ENCODE results near the gene ADARB2. TPM values are rescaled to one million over a fixed set of nuclear protein-coding genes. Genes with fewer than 3 reads are reported as not detected.

Gene ADARB2
- total and polyA plus RNA-seq, 4 donors = 0.55 to 0.70 (median 0.59) TPM; not detected in 1

DNA sequence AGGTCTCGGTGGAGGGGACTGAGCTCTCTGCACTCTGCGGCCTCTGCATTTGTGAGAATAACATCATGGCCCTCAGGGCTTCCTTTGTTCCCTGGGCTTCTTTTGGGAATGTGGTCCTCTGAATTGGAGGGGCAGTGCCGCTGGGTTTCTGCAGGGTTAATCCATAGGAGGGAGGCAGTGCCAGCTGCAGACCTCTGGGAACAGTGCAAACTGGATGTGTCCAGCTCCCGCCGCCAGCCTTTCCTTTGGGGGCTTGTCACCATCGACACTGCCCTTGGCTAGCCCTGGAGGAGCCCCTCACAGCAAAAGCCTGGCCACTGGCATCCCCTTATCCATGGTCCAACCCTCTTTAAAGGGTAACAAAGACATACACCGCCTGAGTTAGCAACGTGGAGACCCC lies 507.2 kb downstream of the ADARB2 start:
- Histone ChIP-seq H3K27ac (ENCODE audit: low read depth in 1 of 2, low read length in 2 of 2) (no peak overlapping the region), H3K9ac (ENCODE audit: low read depth in 1 of 2, low read length in 2 of 2) (no peak overlapping the region), H3K4me3 (ENCODE audit: low read depth in 1 of 3, low read length in 3 of 3) (no peak overlapping the region), H3K27me3 (ENCODE audit: control insufficient read depth in 4 of 4, insufficient read depth in 4 of 4, low read length in 3 of 4) (no peaks in the 10 kb centered on the region), H3K36me3 (ENCODE audit: control insufficient read depth in 4 of 4, insufficient read depth in 3 of 4, low read depth in 1 of 4, low read length in 3 of 4) (peaks cover 0 to 3% (median 0%) of the 10 kb centered on the region in 4 donors), H3K4me1 (ENCODE audit: control insufficient read depth in 4 of 4, insufficient read depth in 4 of 4, low read length in 3 of 4) (no peaks in the 10 kb centered on the region), H3K9me3 (ENCODE audit: control insufficient read depth in 4 of 4, low read length in 3 of 4) (peaks cover 0 to 1% (median 0%) of the 10 kb centered on the region in 4 donors)
- TF ChIP-seq, protein P1, sequence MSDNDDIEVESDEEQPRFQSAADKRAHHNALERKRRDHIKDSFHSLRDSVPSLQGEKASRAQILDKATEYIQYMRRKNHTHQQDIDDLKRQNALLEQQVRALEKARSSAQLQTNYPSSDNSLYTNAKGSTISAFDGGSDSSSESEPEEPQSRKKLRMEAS (IDR thresholded peaks at IDR 0.05) = no peak
- TF ChIP-seq JUND (IDR thresholded peaks at IDR 0.05) (no peak), HNF4G (IDR thresholded peaks at IDR 0.05) (no peak), HNF4A (conservative IDR thresholded peaks at IDR 0.05) (no peak), YY1 (IDR thresholded peaks at IDR 0.05) (no peak)
- TF ChIP-seq, protein P2, sequence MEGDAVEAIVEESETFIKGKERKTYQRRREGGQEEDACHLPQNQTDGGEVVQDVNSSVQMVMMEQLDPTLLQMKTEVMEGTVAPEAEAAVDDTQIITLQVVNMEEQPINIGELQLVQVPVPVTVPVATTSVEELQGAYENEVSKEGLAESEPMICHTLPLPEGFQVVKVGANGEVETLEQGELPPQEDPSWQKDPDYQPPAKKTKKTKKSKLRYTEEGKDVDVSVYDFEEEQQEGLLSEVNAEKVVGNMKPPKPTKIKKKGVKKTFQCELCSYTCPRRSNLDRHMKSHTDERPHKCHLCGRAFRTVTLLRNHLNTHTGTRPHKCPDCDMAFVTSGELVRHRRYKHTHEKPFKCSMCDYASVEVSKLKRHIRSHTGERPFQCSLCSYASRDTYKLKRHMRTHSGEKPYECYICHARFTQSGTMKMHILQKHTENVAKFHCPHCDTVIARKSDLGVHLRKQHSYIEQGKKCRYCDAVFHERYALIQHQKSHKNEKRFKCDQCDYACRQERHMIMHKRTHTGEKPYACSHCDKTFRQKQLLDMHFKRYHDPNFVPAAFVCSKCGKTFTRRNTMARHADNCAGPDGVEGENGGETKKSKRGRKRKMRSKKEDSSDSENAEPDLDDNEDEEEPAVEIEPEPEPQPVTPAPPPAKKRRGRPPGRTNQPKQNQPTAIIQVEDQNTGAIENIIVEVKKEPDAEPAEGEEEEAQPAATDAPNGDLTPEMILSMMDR (IDR thresholded peaks at IDR 0.05; ENCODE audit: low read depth, low read length, missing input control) = no peak
- TF ChIP-seq, protein P3, sequence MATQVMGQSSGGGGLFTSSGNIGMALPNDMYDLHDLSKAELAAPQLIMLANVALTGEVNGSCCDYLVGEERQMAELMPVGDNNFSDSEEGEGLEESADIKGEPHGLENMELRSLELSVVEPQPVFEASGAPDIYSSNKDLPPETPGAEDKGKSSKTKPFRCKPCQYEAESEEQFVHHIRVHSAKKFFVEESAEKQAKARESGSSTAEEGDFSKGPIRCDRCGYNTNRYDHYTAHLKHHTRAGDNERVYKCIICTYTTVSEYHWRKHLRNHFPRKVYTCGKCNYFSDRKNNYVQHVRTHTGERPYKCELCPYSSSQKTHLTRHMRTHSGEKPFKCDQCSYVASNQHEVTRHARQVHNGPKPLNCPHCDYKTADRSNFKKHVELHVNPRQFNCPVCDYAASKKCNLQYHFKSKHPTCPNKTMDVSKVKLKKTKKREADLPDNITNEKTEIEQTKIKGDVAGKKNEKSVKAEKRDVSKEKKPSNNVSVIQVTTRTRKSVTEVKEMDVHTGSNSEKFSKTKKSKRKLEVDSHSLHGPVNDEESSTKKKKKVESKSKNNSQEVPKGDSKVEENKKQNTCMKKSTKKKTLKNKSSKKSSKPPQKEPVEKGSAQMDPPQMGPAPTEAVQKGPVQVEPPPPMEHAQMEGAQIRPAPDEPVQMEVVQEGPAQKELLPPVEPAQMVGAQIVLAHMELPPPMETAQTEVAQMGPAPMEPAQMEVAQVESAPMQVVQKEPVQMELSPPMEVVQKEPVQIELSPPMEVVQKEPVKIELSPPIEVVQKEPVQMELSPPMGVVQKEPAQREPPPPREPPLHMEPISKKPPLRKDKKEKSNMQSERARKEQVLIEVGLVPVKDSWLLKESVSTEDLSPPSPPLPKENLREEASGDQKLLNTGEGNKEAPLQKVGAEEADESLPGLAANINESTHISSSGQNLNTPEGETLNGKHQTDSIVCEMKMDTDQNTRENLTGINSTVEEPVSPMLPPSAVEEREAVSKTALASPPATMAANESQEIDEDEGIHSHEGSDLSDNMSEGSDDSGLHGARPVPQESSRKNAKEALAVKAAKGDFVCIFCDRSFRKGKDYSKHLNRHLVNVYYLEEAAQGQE (IDR thresholded peaks at IDR 0.05) = no peak
- no peak for DNase-seq (ENCODE audit: low spot score)
- 81% methylated on average over 8 of the region's 8 CpGs for WGBS

DNA sequence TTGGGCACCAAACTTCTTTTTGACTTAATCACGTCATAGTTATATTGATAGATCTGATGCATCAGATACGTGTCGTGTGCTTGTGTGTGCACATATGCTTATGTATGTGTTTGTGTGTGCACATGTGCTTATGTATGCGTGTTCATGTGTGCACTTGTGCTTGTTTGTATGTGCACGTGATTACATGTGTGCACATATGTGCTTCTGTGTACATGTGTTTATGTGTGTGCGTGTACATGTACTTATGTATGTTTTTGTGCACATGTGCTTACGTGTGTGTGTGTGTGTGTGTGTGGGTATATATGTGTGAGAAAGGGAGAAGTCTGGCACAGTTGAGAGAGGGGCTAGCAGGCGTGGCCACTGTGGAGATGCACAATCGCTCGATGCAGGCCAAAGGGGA lies 507.8 kb downstream of the ADARB2 start:
- TF ChIP-seq FOXA1 (IDR thresholded peaks at IDR 0.05) = no peak
- no peak for TF ChIP-seq EGR1 (IDR thresholded peaks at IDR 0.05; ENCODE audit: low read depth in 2 of 2)
- no peak for TF ChIP-seq JUND (IDR thresholded peaks at IDR 0.05)
- TF ChIP-seq RAD21 (IDR thresholded peaks at IDR 0.05) = no peak
- TF ChIP-seq, protein P4, sequence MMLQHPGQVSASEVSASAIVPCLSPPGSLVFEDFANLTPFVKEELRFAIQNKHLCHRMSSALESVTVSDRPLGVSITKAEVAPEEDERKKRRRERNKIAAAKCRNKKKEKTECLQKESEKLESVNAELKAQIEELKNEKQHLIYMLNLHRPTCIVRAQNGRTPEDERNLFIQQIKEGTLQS (IDR thresholded peaks at IDR 0.05) = no peak
- no peak for TF ChIP-seq YY1 (IDR thresholded peaks at IDR 0.05)
- no peak for TF ChIP-seq SP1 (IDR thresholded peaks at IDR 0.05)
- WGBS = 88% methylated on average over 10 of the region's 10 CpGs

DNA sequence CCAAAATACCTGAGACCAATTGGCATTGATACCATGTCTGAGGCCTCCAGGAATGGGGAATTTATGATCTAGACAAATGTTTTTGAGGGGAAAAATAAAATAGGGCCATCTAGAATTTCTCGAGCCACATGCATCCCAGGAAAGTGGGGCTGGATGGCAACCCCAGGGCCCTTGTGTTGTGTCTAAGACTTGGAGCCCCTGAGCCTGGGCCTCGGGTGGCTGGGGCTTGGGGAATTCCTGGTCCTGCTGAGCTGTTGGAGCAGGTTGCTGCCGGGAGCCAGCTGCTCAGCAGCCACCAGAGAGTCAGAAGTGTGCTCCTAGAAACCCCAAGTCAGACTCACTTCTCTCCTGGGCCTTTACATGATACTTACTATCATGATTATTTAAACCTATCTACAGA lies 508.2 kb downstream of the ADARB2 start:
- peaks cover 0 to 3% (median 0%) of the 10 kb centered on the region in 4 donors for H3K36me3 ChIP-seq (ENCODE audit: control insufficient read depth in 4 of 4, insufficient read depth in 3 of 4, low read depth in 1 of 4, low read length in 3 of 4)
- WGBS = 77% methylated on average over 3 of the region's 3 CpGs
- H3K9me3 ChIP-seq (ENCODE audit: control insufficient read depth in 4 of 4, low read length in 3 of 4) = no peaks in the 10 kb centered on the region
- no peaks in the 10 kb centered on the region for H3K27me3 ChIP-seq (ENCODE audit: control insufficient read depth in 4 of 4, insufficient read depth in 4 of 4, low read length in 3 of 4)
- H3K4me1 ChIP-seq (ENCODE audit: control insufficient read depth in 4 of 4, insufficient read depth in 4 of 4, low read length in 3 of 4) = no peaks in the 10 kb centered on the region
- no peak for DNase-seq (ENCODE audit: low spot score)
- no peak overlapping the region for H3K4me3 ChIP-seq (ENCODE audit: low read depth in 1 of 3, low read length in 3 of 3)
- H3K9ac ChIP-seq (ENCODE audit: low read depth in 1 of 2, low read length in 2 of 2) = no peak overlapping the region
- no peak overlapping the region for H3K27ac ChIP-seq (ENCODE audit: low read depth in 1 of 2, low read length in 2 of 2)
- TF ChIP-seq, protein P2 (IDR thresholded peaks at IDR 0.05; ENCODE audit: low read depth, low read length, missing input control) = no peak
- TF ChIP-seq, protein P3 (IDR thresholded peaks at IDR 0.05) = no peak
- TF ChIP-seq YY1 (IDR thresholded peaks at IDR 0.05) (no peak), FOXA1 (IDR thresholded peaks at IDR 0.05) (no peak), RAD21 (IDR thresholded peaks at IDR 0.05) (no peak), FOXA2 (IDR thresholded peaks at IDR 0.05) (no peak), TAF1 (conservative IDR thresholded peaks at IDR 0.05) (no peak), JUND (IDR thresholded peaks at IDR 0.05) (no peak)
- TF ChIP-seq, protein P4 (IDR thresholded peaks at IDR 0.05) = no peak
- TF ChIP-seq, protein P1 (IDR thresholded peaks at IDR 0.05) = no peak

More for the DNA sequence above, 507.8 kb downstream of the ADARB2 start:
- Histone ChIP-seq H3K36me3 (ENCODE audit: control insufficient read depth in 4 of 4, insufficient read depth in 3 of 4, low read depth in 1 of 4, low read length in 3 of 4) (peaks cover 0 to 3% (median 0%) of the 10 kb centered on the region in 4 donors), H3K27ac (ENCODE audit: low read depth in 1 of 2, low read length in 2 of 2) (no peak overlapping the region), H3K9me3 (ENCODE audit: control insufficient read depth in 4 of 4, low read length in 3 of 4) (peaks cover 0 to 1% (median 0%) of the 10 kb centered on the region in 4 donors), H3K9ac (ENCODE audit: low read depth in 1 of 2, low read length in 2 of 2) (no peak overlapping the region), H3K4me3 (ENCODE audit: low read depth in 1 of 3, low read length in 3 of 3) (no peak overlapping the region), H3K4me1 (ENCODE audit: control insufficient read depth in 4 of 4, insufficient read depth in 4 of 4, low read length in 3 of 4) (no peaks in the 10 kb centered on the region), H3K27me3 (ENCODE audit: control insufficient read depth in 4 of 4, insufficient read depth in 4 of 4, low read length in 3 of 4) (no peaks in the 10 kb centered on the region)
- DNase-seq (ENCODE audit: low spot score) = no peak
